Stimulated activated CD8-positive, alpha-beta memory T cell treated with anti-CD3 and anti-CD28 coated beads, Interleukin-4, amount 100 ng/mL, for 1 hour (primary cell): ENCODE measurements around the gene ETFB.

Source experiments
- DNase-seq, 2 donors: peaks; one replicate each; pipeline ENCODE4 v3.0.0-alpha.2; 2020; ENCODE audit warnings: low read depth in 2 of 2, low spot score in 1 of 2

Gene ETFB

GRCh38 chr19:51372649-51373504 lies 6.7 kb upstream of the ETFB start, which contains the start of gene NKG7:
NKG7 (minus strand) TSS chr19:51372654; CDS start chr19:51372535, 119 bp downstream.
- peak; percentile 58 to 70 for DNase-seq

- DNase-seq, result no peak
Observed at GRCh38 chr19:51372021-51372648, 5.9 kb upstream of the ETFB start.

GRCh38 chr19:51371186-51371690 lies 5.0 kb upstream of the ETFB start:
- no peak for DNase-seq

- DNase-seq, result no peak
Observed at GRCh38 chr19:51370230-51370629, 4.0 kb upstream of the ETFB start.

GRCh38 chr19:51368366-51369282 lies 2.4 kb upstream of the ETFB start, which contains the start of gene CLDND2:
CLDND2 (minus strand) TSS chr19:51369003; CDS start chr19:51368577, 426 bp downstream.
- DNase-seq, result peak in 1 of 2 donors; percentile 14

- DNase-seq, result peak; percentile 94
Observed at GRCh38 chr19:51367565-51368365, 1.6 kb upstream of the ETFB start.

GRCh38 chr19:51367255-51367564 lies 1.0 kb upstream of the ETFB start:
- DNase-seq, result no peak

- peak; percentile 79 to 85 for DNase-seq
Observed at GRCh38 chr19:51366389-51367254, 434 bp upstream of the ETFB start.

GRCh38 chr19:51365211-51365964 lies 800 bp downstream of the ETFB start:
- DNase-seq, result no peak

GRCh38 chr19:51364200-51365106 lies 1.7 kb downstream of the ETFB start:
- no peak for DNase-seq

GRCh38 chr19:51361239-51361638 lies 4.9 kb downstream of the ETFB start:
- no peak for DNase-seq

- no peak for DNase-seq
Observed at GRCh38 chr19:51359294-51359693, 6.9 kb downstream of the ETFB start.

GRCh38 chr19:51357952-51358351 lies 8.2 kb downstream of the ETFB start:
- no peak for DNase-seq

- no peak for DNase-seq
Observed at GRCh38 chr19:51356159-51356801, 9.9 kb downstream of the ETFB start.

- DNase-seq, result no peak
Observed at GRCh38 chr19:51354742-51355148, 11.4 kb downstream of the ETFB start.

- no peak for DNase-seq
Observed at GRCh38 chr19:51354103-51354741, 12.0 kb downstream of the ETFB start.
